GM19238 (cell line): ENCODE results near the gene KIAA1191.

ENCODE experiments used
- DNase-seq: peaks from one replicate; pipeline ENCODE4 v3.0.0; 2011; ENCODE audit warnings: low spot score; ENCODE audit not compliant: insufficient read length

KIAA1191 gene

GRCh38 chr5:176389135-176390123 is 27.9 kb upstream of the KIAA1191 start:
- DNase-seq = no peak

- peak; percentile 97 for DNase-seq
These were observed 27.0 kb upstream of the KIAA1191 start, which contains the start of the genes HIGD2A and NOP16 for GRCh38 chr5:176388444-176389134. TSS of gene HIGD2A (plus strand) at chr5:176388751. CDS start at chr5:176388820, 69 bp downstream. TSS of gene NOP16 (minus strand) at chr5:176388598. CDS start at chr5:176388539, 59 bp downstream.

- DNase-seq = no peak
These were observed 26.5 kb upstream of the KIAA1191 start for GRCh38 chr5:176388003-176388443.

GRCh38 chr5:176387384-176387925 is 25.9 kb upstream of the KIAA1191 start:
- DNase-seq = no peak

GRCh38 chr5:176386491-176386890 is 24.9 kb upstream of the KIAA1191 start:
- DNase-seq = no peak

- DNase-seq = no peak
These were observed 23.4 kb upstream of the KIAA1191 start for GRCh38 chr5:176384991-176385390.

- DNase-seq = no peak
These were observed 22.9 kb upstream of the KIAA1191 start for GRCh38 chr5:176384366-176384930.

- no peak for DNase-seq
These were observed 22.4 kb upstream of the KIAA1191 start for GRCh38 chr5:176383961-176384360.

- no peak for DNase-seq
These were observed 21.8 kb upstream of the KIAA1191 start for GRCh38 chr5:176383248-176383905.

GRCh38 chr5:176382721-176383120 is 21.2 kb upstream of the KIAA1191 start:
- DNase-seq = no peak

GRCh38 chr5:176381979-176382378 is 20.4 kb upstream of the KIAA1191 start:
- DNase-seq = no peak

GRCh38 chr5:176381423-176381822 is 19.9 kb upstream of the KIAA1191 start:
- DNase-seq = no peak

- no peak for DNase-seq
These were observed 18.3 kb upstream of the KIAA1191 start for GRCh38 chr5:176379881-176380280.

- no peak for DNase-seq
These were observed 11.7 kb upstream of the KIAA1191 start for GRCh38 chr5:176373100-176373818.

GRCh38 chr5:176371621-176372539 is 10.3 kb upstream of the KIAA1191 start:
- DNase-seq = no peak

GRCh38 chr5:176369934-176370711 is 8.6 kb upstream of the KIAA1191 start:
- DNase-seq = no peak

- no peak for DNase-seq
These were observed 7.2 kb upstream of the KIAA1191 start for GRCh38 chr5:176368726-176369125.

GRCh38 chr5:176366232-176366894 is 4.8 kb upstream of the KIAA1191 start:
- DNase-seq = no peak
